HUDEP-2 (cell line): ENCODE measurements around the gene AIFM2.

Experiments used
- DNase-seq, 76 experiments: peaks; one replicate each; lab custom pipeline; 2025; ENCODE audit not compliant: unreplicated experiment in 76 of 76; lab: John Stamatoyannopoulos, UW

Gene AIFM2

DNA sequence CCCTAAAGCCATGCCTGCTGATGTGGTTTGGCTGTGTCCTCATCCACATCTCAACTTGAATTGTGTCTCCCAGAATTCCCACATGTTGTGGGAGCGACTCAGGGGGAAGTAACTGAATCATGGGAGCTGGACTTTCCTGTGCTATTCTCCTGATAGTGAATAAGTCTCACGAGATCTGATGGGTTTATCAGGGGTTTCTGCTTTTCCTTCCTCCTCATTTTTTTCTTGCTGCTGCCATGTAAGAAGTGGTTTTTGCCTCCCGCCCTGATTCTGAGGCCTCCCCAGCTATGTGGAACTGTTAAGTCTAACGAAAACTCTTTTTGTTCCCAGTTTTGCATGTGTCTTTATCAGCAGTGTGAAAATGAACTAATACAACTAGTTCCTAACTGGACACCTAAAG lies 68.1 kb downstream of the AIFM2 start:
- DNase-seq, result no peak

- no peak for DNase-seq
Measured at GRCh38 chr10:70063418-70064098, 69.1 kb downstream of the AIFM2 start.
